SK-N-SH (cell line): ENCODE results near the gene MPEG1.

Experiments used
- ELF1 ChIP-seq: IDR thresholded peaks from 2 replicates; pipeline ENCODE4 v1.4.0; 2012
- FOXJ3 ChIP-seq: sonication (generic); formaldehyde crosslinking; IDR thresholded peaks from 2 replicates; pipeline ENCODE4 v1.5.1; 2020; ENCODE audit warnings: mild to moderate bottlenecking, missing genetic modification reagents
- JUND ChIP-seq: IDR thresholded peaks from 2 replicates; pipeline ENCODE4 v1.4.0; 2012
- MXI1 ChIP-seq: IDR thresholded peaks from 2 replicates; pipeline ENCODE4 v1.6.1; 2012; ENCODE audit warnings: mild to moderate bottlenecking, low read depth, low read length, improper control_type of control experiment
- POLR2AphosphoS5 ChIP-seq: IDR thresholded peaks from 2 replicates; pipeline ENCODE4 v1.6.1; 2012; ENCODE audit warnings: low read depth, low read length
- RAD21 ChIP-seq: IDR thresholded peaks from 2 replicates; pipeline ENCODE4 v1.6.1; 2012; ENCODE audit warnings: mild to moderate bottlenecking, low read length
- RCOR1 ChIP-seq: fragments of 150-350 bp; IDR thresholded peaks from 2 replicates; pipeline ENCODE4 v1.6.1; 2017; ENCODE audit warnings: antibody characterized with exemption, low read length
- RXRA ChIP-seq: IDR thresholded peaks from 2 replicates; pipeline ENCODE4 v1.4.0; 2012; ENCODE audit warnings: low read depth, mild to moderate bottlenecking, borderline replicate concordance
- SIN3A ChIP-seq: IDR thresholded peaks from 2 replicates; pipeline ENCODE4 v1.6.1; 2012; ENCODE audit warnings: low read depth, mild to moderate bottlenecking, low read length, moderate library complexity, borderline replicate concordance
- TAF1 ChIP-seq: IDR thresholded peaks from 2 replicates; pipeline ENCODE4 v1.6.1; 2012; ENCODE audit warnings: low read depth, mild to moderate bottlenecking, low read length, moderate library complexity, borderline replicate concordance
- YY1 ChIP-seq: IDR thresholded peaks from 2 replicates; pipeline ENCODE4 v1.4.0; 2012; ENCODE audit warnings: low read depth, mild to moderate bottlenecking
- TF ChIP-seq, protein P1 (sequence below): fragments of 200-600 bp; sonication (generic); IDR thresholded peaks from 2 replicates; pipeline ENCODE4 v1.6.1; 2017; ENCODE audit warnings: antibody characterized with exemption, mild to moderate bottlenecking, moderate library complexity
- TF ChIP-seq, protein P2 (sequence below): IDR thresholded peaks from 2 replicates; pipeline ENCODE4 v1.4.0; 2012; ENCODE audit warnings: low read depth, borderline replicate concordance
- TF ChIP-seq, protein P3 (sequence below): IDR thresholded peaks from 2 replicates; pipeline ENCODE4 v1.6.1; 2012; ENCODE audit warnings: mild to moderate bottlenecking, low read depth, low read length, moderate library complexity

DNA sequence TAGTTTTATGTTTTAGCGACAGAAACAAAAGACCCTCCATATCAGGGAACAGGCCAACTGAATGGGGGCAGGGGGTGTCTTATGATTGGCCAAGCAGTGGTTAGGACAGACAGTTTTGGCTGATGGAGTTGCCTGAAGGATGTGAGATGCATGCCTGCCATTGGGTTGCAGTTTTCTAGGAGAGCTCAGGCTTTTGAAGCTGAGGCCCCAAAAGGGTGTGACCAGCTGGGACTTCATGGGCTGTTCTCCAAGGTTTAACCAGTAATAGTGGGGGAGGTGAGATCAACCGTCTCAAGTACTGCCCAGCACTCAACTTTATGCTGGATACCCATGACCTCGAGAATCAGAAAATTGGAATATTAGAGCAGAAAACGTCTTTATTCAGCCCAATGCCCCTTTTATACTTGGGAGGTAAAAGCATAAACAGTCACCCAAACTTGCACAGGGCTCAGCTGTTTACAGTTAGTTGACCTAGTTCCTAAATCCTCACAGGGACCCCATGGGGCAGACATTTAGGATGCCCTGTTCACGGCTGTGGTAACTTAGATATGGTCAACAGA, 27.3 kb downstream of the MPEG1 start:
- TF ChIP-seq JUND: no peak
- TF ChIP-seq SIN3A: no peak
- no peak for TF ChIP-seq FOXJ3 (CRISPR knock-in tag)
- no peak for TF ChIP-seq TAF1
- TF ChIP-seq RAD21: no peak
- TF ChIP-seq, protein P1, sequence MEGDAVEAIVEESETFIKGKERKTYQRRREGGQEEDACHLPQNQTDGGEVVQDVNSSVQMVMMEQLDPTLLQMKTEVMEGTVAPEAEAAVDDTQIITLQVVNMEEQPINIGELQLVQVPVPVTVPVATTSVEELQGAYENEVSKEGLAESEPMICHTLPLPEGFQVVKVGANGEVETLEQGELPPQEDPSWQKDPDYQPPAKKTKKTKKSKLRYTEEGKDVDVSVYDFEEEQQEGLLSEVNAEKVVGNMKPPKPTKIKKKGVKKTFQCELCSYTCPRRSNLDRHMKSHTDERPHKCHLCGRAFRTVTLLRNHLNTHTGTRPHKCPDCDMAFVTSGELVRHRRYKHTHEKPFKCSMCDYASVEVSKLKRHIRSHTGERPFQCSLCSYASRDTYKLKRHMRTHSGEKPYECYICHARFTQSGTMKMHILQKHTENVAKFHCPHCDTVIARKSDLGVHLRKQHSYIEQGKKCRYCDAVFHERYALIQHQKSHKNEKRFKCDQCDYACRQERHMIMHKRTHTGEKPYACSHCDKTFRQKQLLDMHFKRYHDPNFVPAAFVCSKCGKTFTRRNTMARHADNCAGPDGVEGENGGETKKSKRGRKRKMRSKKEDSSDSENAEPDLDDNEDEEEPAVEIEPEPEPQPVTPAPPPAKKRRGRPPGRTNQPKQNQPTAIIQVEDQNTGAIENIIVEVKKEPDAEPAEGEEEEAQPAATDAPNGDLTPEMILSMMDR: no peak
- no peak for TF ChIP-seq RCOR1
- TF ChIP-seq, protein P2, sequence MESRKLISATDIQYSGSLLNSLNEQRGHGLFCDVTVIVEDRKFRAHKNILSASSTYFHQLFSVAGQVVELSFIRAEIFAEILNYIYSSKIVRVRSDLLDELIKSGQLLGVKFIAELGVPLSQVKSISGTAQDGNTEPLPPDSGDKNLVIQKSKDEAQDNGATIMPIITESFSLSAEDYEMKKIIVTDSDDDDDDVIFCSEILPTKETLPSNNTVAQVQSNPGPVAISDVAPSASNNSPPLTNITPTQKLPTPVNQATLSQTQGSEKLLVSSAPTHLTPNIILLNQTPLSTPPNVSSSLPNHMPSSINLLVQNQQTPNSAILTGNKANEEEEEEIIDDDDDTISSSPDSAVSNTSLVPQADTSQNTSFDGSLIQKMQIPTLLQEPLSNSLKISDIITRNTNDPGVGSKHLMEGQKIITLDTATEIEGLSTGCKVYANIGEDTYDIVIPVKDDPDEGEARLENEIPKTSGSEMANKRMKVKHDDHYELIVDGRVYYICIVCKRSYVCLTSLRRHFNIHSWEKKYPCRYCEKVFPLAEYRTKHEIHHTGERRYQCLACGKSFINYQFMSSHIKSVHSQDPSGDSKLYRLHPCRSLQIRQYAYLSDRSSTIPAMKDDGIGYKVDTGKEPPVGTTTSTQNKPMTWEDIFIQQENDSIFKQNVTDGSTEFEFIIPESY: no peak
- TF ChIP-seq ELF1: no peak
- TF ChIP-seq MXI1: no peak
- TF ChIP-seq YY1: no peak
- no peak for TF ChIP-seq POLR2AphosphoS5
- TF ChIP-seq, protein P3, sequence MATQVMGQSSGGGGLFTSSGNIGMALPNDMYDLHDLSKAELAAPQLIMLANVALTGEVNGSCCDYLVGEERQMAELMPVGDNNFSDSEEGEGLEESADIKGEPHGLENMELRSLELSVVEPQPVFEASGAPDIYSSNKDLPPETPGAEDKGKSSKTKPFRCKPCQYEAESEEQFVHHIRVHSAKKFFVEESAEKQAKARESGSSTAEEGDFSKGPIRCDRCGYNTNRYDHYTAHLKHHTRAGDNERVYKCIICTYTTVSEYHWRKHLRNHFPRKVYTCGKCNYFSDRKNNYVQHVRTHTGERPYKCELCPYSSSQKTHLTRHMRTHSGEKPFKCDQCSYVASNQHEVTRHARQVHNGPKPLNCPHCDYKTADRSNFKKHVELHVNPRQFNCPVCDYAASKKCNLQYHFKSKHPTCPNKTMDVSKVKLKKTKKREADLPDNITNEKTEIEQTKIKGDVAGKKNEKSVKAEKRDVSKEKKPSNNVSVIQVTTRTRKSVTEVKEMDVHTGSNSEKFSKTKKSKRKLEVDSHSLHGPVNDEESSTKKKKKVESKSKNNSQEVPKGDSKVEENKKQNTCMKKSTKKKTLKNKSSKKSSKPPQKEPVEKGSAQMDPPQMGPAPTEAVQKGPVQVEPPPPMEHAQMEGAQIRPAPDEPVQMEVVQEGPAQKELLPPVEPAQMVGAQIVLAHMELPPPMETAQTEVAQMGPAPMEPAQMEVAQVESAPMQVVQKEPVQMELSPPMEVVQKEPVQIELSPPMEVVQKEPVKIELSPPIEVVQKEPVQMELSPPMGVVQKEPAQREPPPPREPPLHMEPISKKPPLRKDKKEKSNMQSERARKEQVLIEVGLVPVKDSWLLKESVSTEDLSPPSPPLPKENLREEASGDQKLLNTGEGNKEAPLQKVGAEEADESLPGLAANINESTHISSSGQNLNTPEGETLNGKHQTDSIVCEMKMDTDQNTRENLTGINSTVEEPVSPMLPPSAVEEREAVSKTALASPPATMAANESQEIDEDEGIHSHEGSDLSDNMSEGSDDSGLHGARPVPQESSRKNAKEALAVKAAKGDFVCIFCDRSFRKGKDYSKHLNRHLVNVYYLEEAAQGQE: no peak
- no peak for TF ChIP-seq RXRA
